ENCODE results near the gene ANKUB1.

ANKUB1 gene

GRCh38 chr3:149753717-149754116 lies 38.6 kb downstream of the ANKUB1 start:
- DNase-seq, result no peak

- no peak for DNase-seq
Observed at GRCh38 chr3:149752788-149753136, 39.6 kb downstream of the ANKUB1 start.

- peak; percentile 76 for DNase-seq
Observed at GRCh38 chr3:149752051-149752787, 40.1 kb downstream of the ANKUB1 start, which contains the start of gene COMMD2. Gene COMMD2 (minus strand): TSS chr3:149752489. CDS start chr3:149752444, 45 bp downstream.

- no peak for DNase-seq
Observed at GRCh38 chr3:149751551-149751950, 40.8 kb downstream of the ANKUB1 start.

GRCh38 chr3:149744606-149745005 lies 47.7 kb downstream of the ANKUB1 start:
- DNase-seq, result no peak

GRCh38 chr3:149744151-149744550 lies 48.2 kb downstream of the ANKUB1 start:
- DNase-seq, result no peak

- no peak for DNase-seq
Observed at GRCh38 chr3:149739396-149739795, 53.0 kb downstream of the ANKUB1 start.

- no peak for DNase-seq
Observed at GRCh38 chr3:149738876-149739275, 53.5 kb downstream of the ANKUB1 start.

- DNase-seq, result no peak
Observed at GRCh38 chr3:149736953-149737205, 55.5 kb downstream of the ANKUB1 start.

- no peak for DNase-seq
Observed at GRCh38 chr3:149736175-149736952, 56.0 kb downstream of the ANKUB1 start.

- no peak for DNase-seq
Observed at GRCh38 chr3:149732234-149732633, 60.1 kb downstream of the ANKUB1 start.

GRCh38 chr3:149727656-149728055 lies 64.7 kb downstream of the ANKUB1 start:
- DNase-seq, result no peak

GRCh38 chr3:149726716-149727407 lies 65.5 kb downstream of the ANKUB1 start:
- DNase-seq, result no peak

GRCh38 chr3:149723781-149724180 lies 68.6 kb downstream of the ANKUB1 start:
- no peak for DNase-seq

- DNase-seq, result no peak
Observed at GRCh38 chr3:149720918-149721317, 71.4 kb downstream of the ANKUB1 start.

- DNase-seq, result no peak
Observed at GRCh38 chr3:149717391-149718056, 74.8 kb downstream of the ANKUB1 start.

- DNase-seq, result no peak
Observed at GRCh38 chr3:149716984-149717383, 75.4 kb downstream of the ANKUB1 start.

- DNase-seq, result no peak
Observed at GRCh38 chr3:149715247-149715646, 77.1 kb downstream of the ANKUB1 start.

GRCh38 chr3:149713730-149714654 lies 78.4 kb downstream of the ANKUB1 start:
- no peak for DNase-seq

Measured in CD4-positive, alpha-beta T cell treated with Interferon gamma for 1 hour (primary cell).